HL-60/S4 (cell line): ENCODE results near the gene ABCA9.
"Not testable (repeated sequence)": the region's sequence is repeated elsewhere in the genome, so short reads cannot be mapped to it uniquely, and the experiment has no call there.

ENCODE experiments used
- in situ Hi-C: fragments of 300-500 bp; cut with MboI; formaldehyde crosslinking; loops from 2 replicates; pipeline ENCODE4 v1.14.3; 2022; ENCODE audit warnings: low sequenced_read_pairs

ABCA9 gene

DNA sequence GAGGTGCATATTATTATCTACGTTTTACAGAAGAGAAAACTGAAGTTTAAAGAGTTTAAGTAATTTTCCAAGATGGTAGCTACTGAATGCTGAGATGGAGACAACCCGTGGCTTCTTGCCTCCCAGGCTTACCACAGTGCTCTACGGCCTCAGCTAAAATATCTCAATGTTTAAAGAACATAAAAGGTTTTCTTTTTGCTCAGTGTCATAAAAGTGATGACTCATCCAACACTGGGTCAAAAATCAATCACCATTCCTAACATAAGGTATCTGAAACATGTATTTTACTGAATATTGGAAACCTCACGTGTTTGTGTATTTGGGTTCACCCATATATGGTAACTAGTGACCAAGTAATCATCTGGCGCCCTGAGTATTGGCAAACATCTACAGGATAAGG, 18.4 kb downstream of the ABCA9 start:
- in situ Hi-C loops: no loop called here

DNA sequence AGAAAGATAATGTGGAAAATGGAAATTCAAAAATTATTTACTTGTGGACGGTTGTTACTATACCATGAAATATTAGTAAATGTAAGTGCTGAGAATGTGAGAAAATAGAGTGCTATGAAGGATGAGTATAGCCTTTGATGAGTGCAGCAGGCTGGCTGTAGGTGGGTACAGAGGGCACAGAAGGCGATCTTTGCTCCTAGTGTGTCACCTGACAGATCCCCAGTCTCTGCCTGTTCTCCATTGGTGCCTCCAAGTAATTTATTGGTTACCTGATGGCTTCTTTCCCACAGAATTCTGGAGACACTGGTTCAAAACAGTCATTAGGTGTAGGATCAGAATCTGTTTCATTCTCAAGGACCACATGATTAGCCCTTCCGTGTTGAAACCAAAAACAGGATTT, 28.9 kb downstream of the ABCA9 start:
- in situ Hi-C loops: no loop called here

DNA sequence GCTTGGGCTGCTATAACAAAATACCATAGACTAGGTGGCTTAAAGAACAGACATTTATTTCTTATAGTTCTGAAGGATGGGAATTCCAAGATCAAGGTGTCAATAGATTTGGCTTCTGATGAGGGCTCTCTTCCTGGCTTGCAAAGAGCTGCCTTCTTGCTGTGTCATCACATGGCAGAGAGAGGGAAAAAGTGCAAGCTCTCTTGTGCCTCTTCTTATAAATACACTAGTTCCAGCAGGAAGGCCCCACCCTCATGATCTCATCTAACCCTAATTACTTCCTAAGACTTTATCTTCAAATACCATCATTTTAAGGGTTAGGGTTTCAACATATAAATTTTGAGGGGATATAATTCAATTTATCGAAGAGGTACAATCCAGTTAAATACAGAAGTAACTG, 30.6 kb downstream of the ABCA9 start:
- in situ Hi-C loops: no loop called here

DNA sequence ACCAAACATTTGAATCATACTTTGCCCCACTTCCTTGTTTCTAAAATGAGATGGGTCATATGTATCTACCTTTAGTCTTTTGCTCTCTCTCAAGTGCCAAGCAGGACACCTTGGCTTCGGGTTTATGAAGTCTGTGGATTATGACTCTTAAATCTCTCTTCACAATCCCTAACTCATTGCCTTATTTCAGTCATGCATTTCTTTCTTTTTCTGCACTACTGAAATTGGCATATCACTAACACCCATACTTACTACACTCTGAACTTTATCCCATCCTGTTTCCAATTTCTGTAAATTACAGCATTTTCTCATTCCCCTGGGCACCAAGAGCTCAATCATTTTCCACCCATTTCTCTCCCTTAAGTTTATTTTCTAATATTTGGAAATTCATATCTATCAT, 42.0 kb downstream of the ABCA9 start:
- in situ Hi-C loops: no loop called here

DNA sequence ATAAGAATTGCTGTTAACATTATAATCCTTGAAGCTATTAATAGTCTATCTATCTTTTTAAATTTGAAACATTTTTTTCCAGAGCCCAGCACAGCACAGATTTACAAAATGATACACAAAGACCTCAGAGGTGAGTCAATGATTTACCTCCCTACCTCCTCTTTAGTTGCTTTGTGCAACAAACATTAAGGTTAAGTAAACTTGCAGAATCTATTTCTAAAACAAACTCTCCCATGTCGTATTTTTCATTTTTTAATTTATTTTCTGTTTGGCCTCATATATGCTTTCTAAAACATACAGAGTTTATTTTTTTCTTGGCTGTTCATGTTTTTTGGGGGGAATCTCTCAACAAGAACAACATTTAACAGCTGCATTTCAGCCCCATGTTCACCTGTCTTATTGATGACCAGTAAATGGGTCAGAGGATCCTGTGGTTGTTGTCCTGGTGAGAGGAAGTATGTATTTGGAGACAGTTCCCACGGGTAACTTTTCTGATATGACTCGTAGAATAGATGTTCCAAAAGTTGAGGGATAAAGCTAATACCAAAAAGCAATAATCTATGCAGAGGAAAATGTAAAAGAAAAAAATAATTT, 42.6 kb downstream of the ABCA9 start:
- in situ Hi-C loops: no loop called here

DNA sequence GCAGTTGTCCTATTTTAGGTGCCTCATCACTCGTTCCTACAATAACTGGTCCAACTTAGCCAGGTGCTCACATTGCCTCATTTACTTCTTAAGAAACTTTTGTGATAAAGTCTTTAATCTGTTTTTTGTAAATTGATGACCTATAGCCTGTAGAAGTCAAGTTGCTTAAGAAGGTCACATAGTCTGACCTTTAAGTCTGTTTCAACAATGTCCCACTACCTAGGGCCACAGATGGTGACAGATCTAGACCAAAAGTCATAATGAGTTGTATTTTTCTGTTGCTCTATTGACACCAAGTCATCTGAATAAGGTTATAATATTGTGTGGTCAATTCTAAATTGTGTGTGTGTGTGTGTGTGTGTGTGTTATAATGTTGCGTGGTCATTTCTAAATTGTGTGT, 45.1 kb downstream of the ABCA9 start:
- in situ Hi-C loops: no loop called here

DNA sequence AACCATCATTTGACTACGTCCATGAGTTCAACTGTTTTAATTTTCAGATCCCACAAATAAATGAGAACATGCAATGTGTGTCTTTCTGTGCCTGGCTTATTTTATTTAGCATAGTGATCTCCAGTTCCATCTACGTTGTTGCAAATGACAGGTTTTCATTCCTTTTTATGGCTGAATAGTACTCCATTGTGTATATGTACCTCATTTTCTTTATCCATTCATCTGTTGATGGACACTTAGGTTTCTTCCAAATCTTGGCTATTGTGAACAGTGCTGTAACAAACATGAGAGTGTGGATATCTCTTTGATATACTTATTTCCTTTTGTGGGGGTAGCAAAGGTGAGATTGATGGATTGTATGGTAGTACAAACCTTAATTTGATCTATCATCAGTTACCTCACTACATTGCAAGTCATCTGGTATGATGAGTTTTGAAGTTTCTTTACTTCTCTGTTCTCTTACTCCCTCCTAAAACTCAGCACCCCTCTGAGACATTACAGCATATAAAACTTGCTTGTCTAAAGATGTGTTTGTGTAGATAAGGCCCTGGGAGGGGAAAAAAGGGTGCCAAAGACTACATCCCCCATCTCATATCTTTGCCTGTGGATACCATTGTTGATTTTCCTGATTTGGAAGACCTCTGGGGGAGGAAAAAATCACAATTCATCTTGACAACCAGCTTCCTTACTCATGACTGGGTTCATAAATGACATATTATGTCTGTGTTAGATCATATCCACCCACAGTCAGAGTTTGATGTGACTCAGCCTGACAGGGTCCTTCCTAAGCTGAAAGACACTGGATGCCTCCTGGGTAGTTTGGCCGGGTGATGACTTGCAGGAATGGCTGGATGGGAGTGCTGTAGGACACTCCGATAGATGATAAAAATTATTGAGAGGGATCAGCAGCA, 47.6 kb downstream of the ABCA9 start:
- in situ Hi-C loops: no loop called here

DNA sequence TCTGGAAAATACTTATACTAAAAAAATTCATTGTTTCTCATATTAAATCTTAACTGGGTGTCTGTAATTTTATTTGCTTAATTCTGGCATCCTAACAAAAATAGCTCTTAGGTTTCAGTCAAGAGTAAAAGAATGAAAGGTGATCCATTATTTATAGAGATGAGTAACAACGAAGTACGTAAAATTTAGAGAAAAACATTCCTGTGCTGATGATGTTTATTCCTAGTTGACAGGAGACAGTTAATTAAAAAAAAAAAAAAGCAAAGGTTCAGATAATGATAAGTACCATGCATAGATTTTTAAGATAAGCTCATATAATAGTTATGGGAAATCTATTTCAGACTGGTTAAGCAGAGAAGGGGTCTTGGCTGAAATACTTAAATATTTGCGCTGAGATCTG, 50.8 kb downstream of the ABCA9 start:
- in situ Hi-C loops: no loop called here

DNA sequence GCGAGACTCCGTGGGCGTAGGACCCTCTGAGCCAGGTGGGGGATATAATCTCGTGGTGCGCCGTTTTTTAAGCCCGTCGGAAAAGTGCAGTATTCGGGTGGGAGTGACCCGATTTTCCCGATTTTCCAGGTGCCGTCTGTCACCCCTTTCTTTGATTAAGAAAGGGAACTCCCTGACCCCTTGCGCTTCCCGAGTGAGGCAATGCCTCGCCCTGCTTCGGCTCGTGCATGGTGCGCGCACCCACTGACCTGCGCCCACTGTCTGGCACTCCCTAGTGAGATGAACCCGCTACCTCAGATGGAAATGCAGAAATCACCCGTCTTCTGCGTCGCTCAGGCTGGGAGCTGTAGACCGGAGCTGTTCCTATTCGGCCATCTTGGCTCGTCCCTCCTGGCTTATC, 56.0 kb downstream of the ABCA9 start:
- in situ Hi-C loops: not testable (repeated sequence)

DNA sequence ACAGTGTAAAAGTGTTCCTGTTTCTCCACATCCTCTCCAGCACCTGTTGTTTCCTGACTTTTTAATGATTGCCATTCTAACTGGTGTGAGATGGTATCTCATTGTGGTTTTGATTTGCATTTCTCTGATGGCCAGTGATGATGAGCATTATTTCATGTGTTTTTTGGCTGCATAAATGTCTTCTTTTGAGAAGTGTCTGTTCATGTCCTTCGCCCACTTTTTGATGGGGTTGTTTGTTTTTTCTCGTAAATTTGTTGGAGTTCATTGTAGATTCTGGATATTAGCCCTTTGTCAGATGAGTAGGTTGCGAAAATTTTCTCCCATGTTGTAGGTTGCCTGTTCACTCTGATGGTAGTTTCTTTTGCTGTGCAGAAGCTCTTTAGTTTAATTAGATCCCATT, 61.0 kb downstream of the ABCA9 start:
- in situ Hi-C loops: not testable (repeated sequence)

DNA sequence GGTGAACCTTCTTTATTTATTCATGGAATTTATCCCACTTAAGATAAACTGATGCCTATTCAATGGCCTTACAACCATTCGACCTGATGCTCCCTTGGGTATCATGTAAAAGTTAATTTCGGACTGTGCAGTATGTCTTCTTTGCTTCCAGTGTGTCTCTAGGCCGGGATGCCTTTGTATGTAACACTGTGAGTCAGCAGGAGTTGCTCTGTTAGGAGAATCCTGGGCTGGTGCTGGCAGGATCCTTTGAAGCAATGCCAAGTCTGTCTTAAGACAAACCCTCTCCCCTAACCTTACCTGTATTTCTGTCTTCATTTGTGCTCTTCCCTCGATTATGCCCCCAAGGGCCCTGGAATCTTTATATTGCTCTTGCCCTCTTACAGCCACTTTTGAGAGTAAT, 67.6 kb downstream of the ABCA9 start:
- in situ Hi-C loops: no loop called here

DNA sequence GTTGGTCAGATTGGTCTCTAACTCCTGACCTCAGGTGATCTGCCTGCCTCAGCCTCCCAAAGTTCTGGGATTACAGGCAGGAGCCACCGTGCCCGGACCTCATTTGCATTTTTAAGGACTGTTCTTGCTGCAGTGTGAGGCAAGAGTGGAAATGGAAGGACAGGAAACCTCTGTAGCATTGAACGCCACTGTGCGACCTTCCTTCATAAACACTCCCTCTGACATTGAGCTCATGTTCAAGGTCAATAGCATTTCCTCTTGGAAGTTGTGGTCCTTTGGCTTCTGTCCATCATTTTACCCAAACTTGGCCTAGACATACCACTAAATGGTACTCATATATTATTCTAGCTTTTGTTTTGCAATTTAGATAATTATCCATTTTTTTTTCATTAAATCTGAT, 72.8 kb downstream of the ABCA9 start:
- in situ Hi-C loops: no loop called here

DNA sequence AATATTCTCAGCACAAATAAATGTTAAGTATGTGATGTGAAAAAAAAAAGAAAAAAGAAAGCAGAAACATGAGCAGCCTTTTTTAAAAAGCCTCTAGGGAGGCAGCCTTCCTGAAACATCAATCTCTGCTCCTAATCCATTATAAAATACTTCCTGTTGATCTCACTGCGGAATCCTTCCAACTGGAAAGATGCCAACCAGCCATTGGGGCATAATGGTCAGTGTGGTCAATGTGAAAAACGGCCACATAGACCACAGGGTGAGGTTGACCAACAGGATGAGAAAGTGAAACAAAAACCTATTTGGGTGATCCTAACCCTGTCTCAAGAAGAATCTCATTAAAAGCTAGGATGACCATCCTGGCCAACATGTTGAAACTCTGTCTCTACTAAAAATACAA, 79.4 kb downstream of the ABCA9 start:
- in situ Hi-C loops: no loop called here

DNA sequence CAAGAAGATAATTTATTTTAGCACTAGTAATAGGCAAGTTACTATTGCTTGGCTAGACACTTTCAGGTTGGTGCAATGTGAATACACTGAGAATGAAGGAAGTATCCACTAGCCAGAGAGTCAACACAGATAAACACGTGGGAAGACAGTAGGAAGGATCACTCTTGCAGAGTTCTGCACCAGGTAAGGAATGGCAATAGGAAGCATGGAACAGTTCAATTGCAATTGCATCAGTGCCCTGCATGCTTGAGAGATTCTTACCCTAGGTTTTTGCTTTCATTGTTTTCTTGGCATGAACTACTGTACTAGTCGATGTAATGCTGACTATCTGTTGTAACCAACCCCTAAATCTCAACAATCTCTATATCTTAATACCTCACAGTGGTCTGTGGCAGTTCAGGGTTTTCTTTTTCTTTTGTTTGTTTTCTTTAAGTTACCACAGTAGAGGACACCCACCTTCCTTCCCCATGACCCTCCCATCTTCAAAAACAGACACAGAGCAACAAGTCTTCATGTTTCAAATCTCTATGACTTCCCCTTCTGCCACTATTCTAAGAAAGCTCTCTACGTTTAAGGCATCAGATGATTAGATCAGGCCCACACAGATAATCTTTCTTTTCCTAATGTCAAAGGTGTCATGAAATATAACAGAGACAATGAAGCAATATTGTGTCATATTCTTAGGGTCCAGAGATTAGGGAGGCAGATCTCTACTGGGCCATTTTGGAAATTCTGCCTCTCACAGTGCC, 87.5 kb downstream of the ABCA9 start:
- in situ Hi-C loops: loop anchor here (25.0 kb wide), 1 partner anchor 186 kb away; no protein-coding TSS in a partner anchor

DNA sequence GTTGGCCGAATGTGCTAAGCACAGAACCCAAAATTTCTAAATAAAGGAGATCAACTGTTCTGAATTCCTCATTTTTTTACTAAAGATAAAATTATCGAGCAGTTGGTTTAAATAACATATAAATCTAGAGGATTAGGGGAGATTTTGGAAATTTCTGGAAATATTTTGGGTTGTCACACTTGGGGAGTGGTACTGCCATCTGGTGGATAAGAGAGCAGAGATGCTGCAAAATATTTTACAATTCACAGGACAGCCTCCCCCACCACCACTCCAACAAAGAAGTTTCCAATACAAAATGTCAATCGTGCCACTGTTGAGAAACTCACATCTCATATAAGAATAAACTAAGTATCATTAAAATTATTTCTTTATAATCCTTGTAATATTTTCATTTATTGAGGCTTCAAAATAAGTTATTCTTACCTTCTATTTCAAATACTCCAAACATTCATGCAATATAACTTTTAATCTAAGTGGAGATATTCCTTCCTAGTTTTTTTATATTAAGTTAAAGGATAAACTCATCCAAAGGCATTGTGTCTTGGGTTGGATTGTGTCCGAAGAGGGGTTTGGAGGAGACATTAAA, 88.5 kb downstream of the ABCA9 start:
- in situ Hi-C loops: loop anchor here (25.0 kb wide), 1 partner anchor 185 kb away; no protein-coding TSS in a partner anchor

DNA sequence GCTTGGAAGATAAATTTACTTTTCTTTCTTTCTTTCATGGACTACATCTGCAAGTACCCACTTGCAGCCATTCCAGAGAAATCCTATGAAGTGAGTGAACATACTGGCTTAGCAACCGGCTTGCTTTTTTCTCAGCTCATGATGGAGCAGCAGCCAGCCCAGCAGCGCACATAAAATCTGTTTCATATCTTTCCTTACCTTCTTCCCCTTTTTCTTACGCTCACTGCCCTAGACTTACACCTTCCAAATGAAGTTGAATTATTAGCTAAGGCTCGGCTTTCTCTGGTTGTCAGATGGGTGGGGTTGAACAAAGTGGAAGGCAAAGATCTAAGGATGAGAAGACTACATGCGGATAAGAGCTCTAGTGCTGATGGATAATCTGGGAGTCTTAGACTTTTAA, 91.6 kb downstream of the ABCA9 start:
- in situ Hi-C loops: loop anchor here (25.0 kb wide), 1 partner anchor 182 kb away; no protein-coding TSS in a partner anchor

DNA sequence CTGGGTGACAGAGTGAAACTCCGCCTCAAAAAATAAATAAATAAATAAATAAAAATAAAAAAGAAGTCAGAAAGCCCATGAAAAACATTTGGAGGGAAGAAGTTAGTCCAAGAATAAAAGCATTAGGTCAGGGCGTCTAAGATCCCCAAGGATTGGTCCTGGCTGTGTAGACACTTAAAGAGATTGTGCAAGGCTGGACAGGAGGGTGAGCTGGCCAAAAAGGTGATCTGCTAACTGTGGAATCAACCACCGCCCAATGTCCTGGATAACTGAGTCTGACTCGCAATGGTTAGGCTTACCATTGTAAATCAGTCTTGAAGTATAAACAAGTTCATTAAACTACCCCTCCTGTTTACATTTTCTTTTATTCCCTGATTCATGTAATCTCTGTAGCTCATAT, 96.8 kb downstream of the ABCA9 start:
- in situ Hi-C loops: loop anchor here (25.0 kb wide), 1 partner anchor 177 kb away; no protein-coding TSS in a partner anchor

DNA sequence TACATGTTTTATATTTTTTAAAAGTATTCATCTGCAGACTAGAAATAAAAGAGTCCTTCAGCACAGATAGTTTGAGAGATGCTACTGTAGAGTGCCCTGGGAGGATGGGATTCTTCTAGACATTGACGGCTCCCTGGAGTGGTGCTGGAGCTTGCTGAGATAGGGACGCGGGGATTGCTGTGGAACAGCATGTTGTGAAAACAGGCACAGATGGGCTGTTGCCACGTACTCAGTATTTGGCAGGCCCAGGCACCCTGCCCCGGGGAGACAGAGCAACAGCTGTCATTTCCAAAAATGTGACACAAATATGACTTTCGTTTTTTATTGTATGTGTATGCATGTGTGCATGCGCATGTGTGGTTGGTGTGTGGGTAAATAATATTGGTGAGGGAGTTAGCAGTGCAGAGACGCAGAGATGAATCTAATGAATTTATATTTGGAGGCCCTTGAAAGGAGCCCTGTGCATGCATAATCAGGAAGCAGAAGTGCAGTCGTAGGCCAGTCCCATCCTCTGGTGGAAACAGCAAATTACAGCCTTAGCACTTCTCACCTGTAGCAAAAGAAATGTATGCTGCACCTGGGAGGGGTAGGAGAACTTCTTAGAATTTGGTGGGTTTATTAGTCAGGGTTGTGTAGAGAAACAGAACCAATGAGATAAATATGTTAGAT, 99.4 kb downstream of the ABCA9 start:
- in situ Hi-C loops: loop anchor here (25.0 kb wide), 1 partner anchor 174 kb away; no protein-coding TSS in a partner anchor

DNA sequence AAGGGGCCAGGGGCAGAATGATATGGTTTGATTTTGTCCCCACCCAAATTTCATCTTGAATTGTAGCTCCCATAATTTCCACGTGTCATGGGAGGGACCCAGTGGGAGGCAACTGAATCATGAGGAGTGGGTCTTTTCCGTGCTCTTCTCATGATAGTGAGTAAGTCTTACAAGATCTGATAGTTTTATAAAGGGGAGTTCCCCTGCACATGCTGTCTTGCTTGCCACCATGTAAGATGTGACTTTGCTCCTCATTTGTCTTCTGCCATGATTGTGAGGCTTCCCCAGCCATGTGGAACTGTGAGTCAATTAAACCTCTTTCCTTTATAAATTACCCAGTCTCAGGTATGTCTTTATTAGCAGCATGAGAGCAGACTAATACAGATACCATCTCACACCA, 101.6 kb downstream of the ABCA9 start:
- in situ Hi-C loops: loop anchor here (25.0 kb wide), 1 partner anchor 172 kb away; no protein-coding TSS in a partner anchor

DNA sequence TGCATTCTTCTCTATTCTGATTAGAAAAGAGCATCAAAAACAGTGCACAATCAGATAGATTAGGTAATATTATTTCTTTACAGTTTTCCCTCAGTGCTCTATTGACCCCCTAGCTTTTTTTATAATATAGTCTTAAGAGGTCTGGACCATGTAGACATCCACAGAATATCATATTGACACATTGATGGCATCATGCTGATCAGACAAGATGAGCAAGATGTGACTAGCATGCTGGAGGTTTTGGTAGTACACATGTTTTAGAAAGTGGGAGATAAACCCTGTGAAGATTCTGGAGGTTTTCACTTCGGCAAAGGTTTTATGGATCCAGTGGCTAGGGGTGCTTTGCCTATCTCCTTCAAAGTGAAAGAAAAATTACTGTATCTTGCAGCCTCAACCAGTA, 102.8 kb downstream of the ABCA9 start:
- in situ Hi-C loops: loop anchor here (25.0 kb wide), 1 partner anchor 171 kb away; no protein-coding TSS in a partner anchor
